Measurements from ENCODE around the gene EBI3. TPM values are rescaled to one million over a fixed set of nuclear protein-coding genes. Genes with fewer than 3 reads are reported as not detected.
A peak's percentile ranks its signal among the peaks of the same experiment; 100 is the strongest.

The EBI3 gene
- total RNA-seq, 2 experiments from 2014 or later, result not detected

GRCh38 chr19:4260613-4261191 lies 31.4 kb downstream of the EBI3 start:
- H3K4me3 ChIP-seq (ENCODE audit: low read length), result no peak overlapping the region
- H3K9me3 Mint-ChIP-seq, result no peaks in the 10 kb centered on the region
- peaks cover 67% of the 10 kb centered on the region for H3K36me3 Mint-ChIP-seq (ENCODE audit: low read depth)
- POLR2A ChIA-PET, result no interaction called here
- peaks cover 9% of the 10 kb centered on the region for H3K4me1 Mint-ChIP-seq (ENCODE audit: low read depth)
- no peaks in the 10 kb centered on the region for H3K27me3 ChIP-seq (ENCODE audit: control insufficient read depth in 1 of 2, insufficient read depth in 2 of 2, low read length in 2 of 2)
- no peak for TF ChIP-seq CTCF (IDR thresholded peaks at IDR 0.05)
- peaks cover 16% of the 10 kb centered on the region for H3K4me1 ChIP-seq (ENCODE audit: insufficient read depth, low read length)
- H3K27ac ChIP-seq (ENCODE audit: low read depth in 1 of 2, low read length in 2 of 2), result no peak overlapping the region
- no peaks in the 10 kb centered on the region for H3K27me3 Mint-ChIP-seq
- ATAC-seq (ENCODE audit: poor library complexity) (no peak), DNase-seq (no peak)
- H3K9me3 ChIP-seq (ENCODE audit: control insufficient read depth in 1 of 2, insufficient read depth in 1 of 2, low read length in 2 of 2), result peaks cover 0 to 6% of the 10 kb centered on the region in 2 experiments
- H3K27ac Mint-ChIP-seq, result no peak overlapping the region
- peaks cover 70% of the 10 kb centered on the region for H3K36me3 ChIP-seq (ENCODE audit: insufficient read depth, low read length)
- intact Hi-C loops (cut with DNase I, micrococcal nuclease), result no loop called here
- H3K4me3 Mint-ChIP-seq, result no peak overlapping the region
- CTCF ChIA-PET, result no interaction called here

- Mint-ChIP-seq H3K27me3 (no peaks in the 10 kb centered on the region), H3K4me1 (ENCODE audit: low read depth) (peaks cover 18% of the 10 kb centered on the region), H3K36me3 (ENCODE audit: low read depth) (peaks cover 74% of the 10 kb centered on the region), H3K4me3 (no peak overlapping the region), H3K27ac (peak overlapping the region; percentile 41), H3K9me3 (no peaks in the 10 kb centered on the region)
- Histone ChIP-seq H3K4me3 (ENCODE audit: low read length) (no peak overlapping the region), H3K27ac (ENCODE audit: low read depth in 1 of 2, low read length in 2 of 2) (no peak overlapping the region), H3K9me3 (ENCODE audit: control insufficient read depth in 1 of 2, insufficient read depth in 1 of 2, low read length in 2 of 2) (no peaks in the 10 kb centered on the region), H3K27me3 (ENCODE audit: control insufficient read depth in 1 of 2, insufficient read depth in 2 of 2, low read length in 2 of 2) (no peaks in the 10 kb centered on the region), H3K4me1 (ENCODE audit: insufficient read depth, low read length) (peaks cover 20% of the 10 kb centered on the region), H3K36me3 (ENCODE audit: insufficient read depth, low read length) (peaks cover 73% of the 10 kb centered on the region)
- TF ChIP-seq CTCF (IDR thresholded peaks at IDR 0.05), result no peak
- DNase-seq (peak in 1 of 14 experiments; percentile 58), ATAC-seq (ENCODE audit: poor library complexity) (peak; percentile 53)
- POLR2A ChIA-PET, result no interaction called here
- intact Hi-C loops (cut with DNase I, micrococcal nuclease), result loop anchor here in 1 of 2 experiments (5.0 kb wide), 1 partner anchor 137 kb away; the partner anchor contains the start of genes CHAF1A and SH3GL1
- CTCF ChIA-PET, result interaction anchor here (1.4 to 2.0 kb wide), 2 partner anchors 78 to 88 kb away, joined by 3 to 7 read pairs; partner anchors contain the start of gene MPND
These were observed 35.5 kb downstream of the EBI3 start for GRCh38 chr19:4264812-4265211.

GRCh38 chr19:4266253-4267000 lies 37.1 kb downstream of the EBI3 start:
- intact Hi-C loops (cut with DNase I, micrococcal nuclease), result loop anchor here (2.0 to 5.0 kb wide), 2 partner anchors 136 to 258 kb away; partner anchors contain the start of genes CHAF1A (in 1 of the 2) and SH3GL1 (in 1 of the 2)
- Mint-ChIP-seq H3K27ac (no peak overlapping the region), H3K4me1 (ENCODE audit: low read depth) (peaks cover 18% of the 10 kb centered on the region), H3K9me3 (no peaks in the 10 kb centered on the region), H3K27me3 (no peaks in the 10 kb centered on the region), H3K4me3 (no peak overlapping the region), H3K36me3 (ENCODE audit: low read depth) (peaks cover 66% of the 10 kb centered on the region)
- Histone ChIP-seq H3K36me3 (ENCODE audit: insufficient read depth, low read length) (peaks cover 67% of the 10 kb centered on the region), H3K27ac (ENCODE audit: low read depth in 1 of 2, low read length in 2 of 2) (no peak overlapping the region), H3K27me3 (ENCODE audit: control insufficient read depth in 1 of 2, insufficient read depth in 2 of 2, low read length in 2 of 2) (no peaks in the 10 kb centered on the region), H3K4me3 (ENCODE audit: low read length) (no peak overlapping the region), H3K9me3 (ENCODE audit: control insufficient read depth in 1 of 2, insufficient read depth in 1 of 2, low read length in 2 of 2) (no peaks in the 10 kb centered on the region), H3K4me1 (ENCODE audit: insufficient read depth, low read length) (peaks cover 20% of the 10 kb centered on the region)
- no peak for TF ChIP-seq CTCF (IDR thresholded peaks at IDR 0.05)
- ATAC-seq (ENCODE audit: poor library complexity) (no peak), DNase-seq (no peak)
- CTCF ChIA-PET, result interaction anchor here (1.2 to 2.2 kb wide), 6 partner anchors 10 to 259 kb away, joined by 3 to 36 read pairs (median 7); partner anchors contain the start of genes MPND and SH3GL1
- POLR2A ChIA-PET, result interaction anchor here (1.0 to 1.3 kb wide), 2 partner anchors 77 to 103 kb away, joined by 4 to 9 read pairs; partner anchors contain the start of gene MPND
